ENCODE results near the gene SLC40A1.

- TF ChIP-seq CTCF (IDR thresholded peaks at IDR 0.05 in 2 of 3, conservative IDR thresholded peaks at IDR 0.05 in 1 of 3; ENCODE audit: control insufficient read depth in 2 of 3, extremely low read depth in 1 of 3, insufficient read depth in 1 of 3, low read depth in 3 of 3, low read length in 3 of 3): no peak
- TF ChIP-seq EP300 (IDR thresholded peaks at IDR 0.05; ENCODE audit: borderline replicate concordance in 1 of 2, control insufficient read depth in 1 of 2, low read depth in 2 of 2, low read length in 2 of 2): no peak
- TF ChIP-seq CEBPB (IDR thresholded peaks at IDR 0.05; ENCODE audit: borderline replicate concordance in 1 of 2, low read depth in 2 of 2, low read length in 2 of 2): no peak
- TF ChIP-seq HCFC1 (IDR thresholded peaks at IDR 0.05; ENCODE audit: low read length): no peak
- no peak for TF ChIP-seq PAX5 (IDR thresholded peaks at IDR 0.05; ENCODE audit: borderline replicate concordance, low read depth, low read length)
- TF ChIP-seq KLF5 (IDR thresholded peaks at IDR 0.05; ENCODE audit: partially characterized antibody): no peak
- TF ChIP-seq, protein P1, sequence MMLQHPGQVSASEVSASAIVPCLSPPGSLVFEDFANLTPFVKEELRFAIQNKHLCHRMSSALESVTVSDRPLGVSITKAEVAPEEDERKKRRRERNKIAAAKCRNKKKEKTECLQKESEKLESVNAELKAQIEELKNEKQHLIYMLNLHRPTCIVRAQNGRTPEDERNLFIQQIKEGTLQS (IDR thresholded peaks at IDR 0.05; ENCODE audit: borderline replicate concordance, extremely low read depth, low read depth, low read length): no peak
- TF ChIP-seq, protein P2, sequence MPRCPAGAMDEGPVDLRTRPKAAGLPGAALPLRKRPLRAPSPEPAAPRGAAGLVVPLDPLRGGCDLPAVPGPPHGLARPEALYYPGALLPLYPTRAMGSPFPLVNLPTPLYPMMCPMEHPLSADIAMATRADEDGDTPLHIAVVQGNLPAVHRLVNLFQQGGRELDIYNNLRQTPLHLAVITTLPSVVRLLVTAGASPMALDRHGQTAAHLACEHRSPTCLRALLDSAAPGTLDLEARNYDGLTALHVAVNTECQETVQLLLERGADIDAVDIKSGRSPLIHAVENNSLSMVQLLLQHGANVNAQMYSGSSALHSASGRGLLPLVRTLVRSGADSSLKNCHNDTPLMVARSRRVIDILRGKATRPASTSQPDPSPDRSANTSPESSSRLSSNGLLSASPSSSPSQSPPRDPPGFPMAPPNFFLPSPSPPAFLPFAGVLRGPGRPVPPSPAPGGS (IDR thresholded peaks at IDR 0.05; ENCODE audit: borderline replicate concordance, insufficient read depth, low read depth, low read length, poor library complexity, severe bottlenecking): no peak
- no peak for TF ChIP-seq MAX (IDR thresholded peaks at IDR 0.05; ENCODE audit: low read depth, low read length)
- no peak for TF ChIP-seq RB1 (IDR thresholded peaks at IDR 0.05; ENCODE audit: borderline replicate concordance)
- TF ChIP-seq CBX3 (IDR thresholded peaks at IDR 0.05; ENCODE audit: borderline replicate concordance, low read depth): no peak
- TF ChIP-seq POLR2AphosphoS5 (IDR thresholded peaks at IDR 0.05; ENCODE audit: low read length): no peak
These were observed 39.0 kb downstream of the SLC40A1 start for GRCh38 chr2:189541591-189541990.

All from GM12878 (cell line).